HuH-7 (cell line): ENCODE measurements around the gene MIB2.
A peak's percentile ranks its signal among the peaks of the same experiment; 100 is the strongest.
"Not testable (repeated sequence)": the region's sequence is repeated elsewhere in the genome, so short reads cannot be mapped to it uniquely, and the experiment has no call there.

ENCODE experiments used
- DNase-seq: peaks from one replicate; pipeline ENCODE4 v3.0.0; 2011; ENCODE audit warnings: low spot score

The MIB2 gene

GRCh38 chr1:1658583-1659549 is 43.6 kb downstream of the MIB2 start, which contains the start of gene CDK11B:
Gene CDK11B (minus strand): TSS chr1:1659004. CDS start chr1:1657485, 1,519 bp downstream.
- DNase-seq = peak; percentile 84

- not testable (repeated sequence) for DNase-seq
Observed at GRCh38 chr1:1662392-1662791, 47.1 kb downstream of the MIB2 start.

- not testable (repeated sequence) for DNase-seq
Observed at GRCh38 chr1:1662830-1663560, 47.7 kb downstream of the MIB2 start.

- not testable (repeated sequence) for DNase-seq
Observed at GRCh38 chr1:1664318-1664717, 49.0 kb downstream of the MIB2 start.

GRCh38 chr1:1664941-1665814 is 49.9 kb downstream of the MIB2 start:
- no peak for DNase-seq

- peak; percentile 63 for DNase-seq
Observed at GRCh38 chr1:1665815-1666251, 50.5 kb downstream of the MIB2 start.

GRCh38 chr1:1666526-1666925 is 51.2 kb downstream of the MIB2 start:
- DNase-seq = no peak

- no peak for DNase-seq
Observed at GRCh38 chr1:1669468-1670440, 54.5 kb downstream of the MIB2 start.

- no peak for DNase-seq
Observed at GRCh38 chr1:1670866-1671265, 55.6 kb downstream of the MIB2 start.

GRCh38 chr1:1671365-1672119 is 56.2 kb downstream of the MIB2 start:
- no peak for DNase-seq

- no peak for DNase-seq
Observed at GRCh38 chr1:1672181-1672965, 57.1 kb downstream of the MIB2 start.

- not testable (repeated sequence) for DNase-seq
Observed at GRCh38 chr1:1674806-1675205, 59.5 kb downstream of the MIB2 start.

GRCh38 chr1:1675218-1675617 is 59.9 kb downstream of the MIB2 start:
- not testable (repeated sequence) for DNase-seq

- DNase-seq = not testable (repeated sequence)
Observed at GRCh38 chr1:1676087-1676486, 60.8 kb downstream of the MIB2 start.

- no peak for DNase-seq
Observed at GRCh38 chr1:1677718-1678580, 62.6 kb downstream of the MIB2 start.

GRCh38 chr1:1678581-1679380 is 63.5 kb downstream of the MIB2 start:
- DNase-seq = peak; percentile 56
